Measurements from ENCODE around the gene ZNF423. TPM values are rescaled to one million over a fixed set of nuclear protein-coding genes. Genes with fewer than 3 reads are reported as not detected.
A peak's percentile ranks its signal among the peaks of the same experiment; 100 is the strongest.

The ZNF423 gene
- total and polyA plus RNA-seq, 2 of the 13 experiments (the other 11 are each of a cell fraction or from before 2014, with no cell fraction given): 0.07 to 0.31 TPM

- H3K4me3 ChIP-seq (replicated peaks in 1 of 3; ENCODE audit: insufficient read depth in 1 of 3, low read depth in 2 of 3, low read length in 3 of 3): no peak overlapping the region
- H3K9ac ChIP-seq (ENCODE audit: insufficient read depth, low read depth, low read length): no peak overlapping the region
- H3K36me3 ChIP-seq (replicated peaks in 1 of 2; ENCODE audit: control insufficient read depth in 1 of 2, insufficient read depth in 2 of 2, low read length in 2 of 2): no peaks in the 10 kb centered on the region
- ATAC-seq (peak; percentile 14; the same call in 1 of the 3 replicates), DNase-seq (ENCODE audit: low spot score) (no peak), FAIRE-seq (no peak)
- intact Hi-C loops (cut with micrococcal nuclease; ENCODE audit: unreplicated experiment): no loop called here
- H3K4me1 ChIP-seq (ENCODE audit: insufficient read depth, low read length): no peaks in the 10 kb centered on the region
- in situ Hi-C loops (cut with HindIII; ENCODE audit: extremely low pct_ligation_motif_present, low pct_unique_long_range_greater_than_20kb): no loop called here
- no peak overlapping the region for H3K27ac ChIP-seq (ENCODE audit: extremely low read length, insufficient read depth, low read length)
- H3K27me3 ChIP-seq (ENCODE audit: control insufficient read depth in 1 of 2, insufficient read depth in 2 of 2, low read length in 2 of 2): peaks cover 2 to 23% of the 10 kb centered on the region in 2 experiments; a peak in 3 of 5 replicates
- CTCF ChIA-PET (ENCODE audit: low intra/inter-chr PET ratio, low total read pairs): no interaction called here
- 0% methylated on average over 3 of the region's 10 CpGs for WGBS (ENCODE audit: low lambda C conversion rate)
- peaks cover 9% of the 10 kb centered on the region; the same call in 1 of the 2 replicates for H3K9me3 ChIP-seq (ENCODE audit: low read length)
- H2AFZ ChIP-seq (ENCODE audit: low read length): no peak overlapping the region
- TF ChIP-seq ZNF251 (CRISPR knock-in tag; IDR thresholded peaks at IDR 0.05): no peak
- no peak for TF ChIP-seq ZNF446 (CRISPR knock-in tag; IDR thresholded peaks at IDR 0.05)
- TF ChIP-seq BCL6 (CRISPR knock-in tag; IDR thresholded peaks at IDR 0.05): no peak
- TF ChIP-seq, protein P1, sequence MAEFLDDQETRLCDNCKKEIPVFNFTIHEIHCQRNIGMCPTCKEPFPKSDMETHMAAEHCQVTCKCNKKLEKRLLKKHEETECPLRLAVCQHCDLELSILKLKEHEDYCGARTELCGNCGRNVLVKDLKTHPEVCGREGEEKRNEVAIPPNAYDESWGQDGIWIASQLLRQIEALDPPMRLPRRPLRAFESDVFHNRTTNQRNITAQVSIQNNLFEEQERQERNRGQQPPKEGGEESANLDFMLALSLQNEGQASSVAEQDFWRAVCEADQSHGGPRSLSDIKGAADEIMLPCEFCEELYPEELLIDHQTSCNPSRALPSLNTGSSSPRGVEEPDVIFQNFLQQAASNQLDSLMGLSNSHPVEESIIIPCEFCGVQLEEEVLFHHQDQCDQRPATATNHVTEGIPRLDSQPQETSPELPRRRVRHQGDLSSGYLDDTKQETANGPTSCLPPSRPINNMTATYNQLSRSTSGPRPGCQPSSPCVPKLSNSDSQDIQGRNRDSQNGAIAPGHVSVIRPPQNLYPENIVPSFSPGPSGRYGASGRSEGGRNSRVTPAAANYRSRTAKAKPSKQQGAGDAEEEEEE (CRISPR knock-in tag; IDR thresholded peaks at IDR 0.05; ENCODE audit: borderline replicate concordance): no peak
- no peak for TF ChIP-seq RARA (CRISPR knock-in tag; IDR thresholded peaks at IDR 0.05)
- TF ChIP-seq, protein P2, sequence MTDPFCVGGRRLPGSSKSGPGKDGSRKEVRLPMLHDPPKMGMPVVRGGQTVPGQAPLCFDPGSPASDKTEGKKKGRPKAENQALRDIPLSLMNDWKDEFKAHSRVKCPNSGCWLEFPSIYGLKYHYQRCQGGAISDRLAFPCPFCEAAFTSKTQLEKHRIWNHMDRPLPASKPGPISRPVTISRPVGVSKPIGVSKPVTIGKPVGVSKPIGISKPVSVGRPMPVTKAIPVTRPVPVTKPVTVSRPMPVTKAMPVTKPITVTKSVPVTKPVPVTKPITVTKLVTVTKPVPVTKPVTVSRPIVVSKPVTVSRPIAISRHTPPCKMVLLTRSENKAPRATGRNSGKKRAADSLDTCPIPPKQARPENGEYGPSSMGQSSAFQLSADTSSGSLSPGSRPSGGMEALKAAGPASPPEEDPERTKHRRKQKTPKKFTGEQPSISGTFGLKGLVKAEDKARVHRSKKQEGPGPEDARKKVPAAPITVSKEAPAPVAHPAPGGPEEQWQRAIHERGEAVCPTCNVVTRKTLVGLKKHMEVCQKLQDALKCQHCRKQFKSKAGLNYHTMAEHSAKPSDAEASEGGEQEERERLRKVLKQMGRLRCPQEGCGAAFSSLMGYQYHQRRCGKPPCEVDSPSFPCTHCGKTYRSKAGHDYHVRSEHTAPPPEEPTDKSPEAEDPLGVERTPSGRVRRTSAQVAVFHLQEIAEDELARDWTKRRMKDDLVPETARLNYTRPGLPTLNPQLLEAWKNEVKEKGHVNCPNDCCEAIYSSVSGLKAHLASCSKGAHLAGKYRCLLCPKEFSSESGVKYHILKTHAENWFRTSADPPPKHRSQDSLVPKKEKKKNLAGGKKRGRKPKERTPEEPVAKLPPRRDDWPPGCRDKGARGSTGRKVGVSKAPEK (CRISPR knock-in tag; IDR thresholded peaks at IDR 0.05; ENCODE audit: borderline replicate concordance): no peak
- TF ChIP-seq, protein P3, sequence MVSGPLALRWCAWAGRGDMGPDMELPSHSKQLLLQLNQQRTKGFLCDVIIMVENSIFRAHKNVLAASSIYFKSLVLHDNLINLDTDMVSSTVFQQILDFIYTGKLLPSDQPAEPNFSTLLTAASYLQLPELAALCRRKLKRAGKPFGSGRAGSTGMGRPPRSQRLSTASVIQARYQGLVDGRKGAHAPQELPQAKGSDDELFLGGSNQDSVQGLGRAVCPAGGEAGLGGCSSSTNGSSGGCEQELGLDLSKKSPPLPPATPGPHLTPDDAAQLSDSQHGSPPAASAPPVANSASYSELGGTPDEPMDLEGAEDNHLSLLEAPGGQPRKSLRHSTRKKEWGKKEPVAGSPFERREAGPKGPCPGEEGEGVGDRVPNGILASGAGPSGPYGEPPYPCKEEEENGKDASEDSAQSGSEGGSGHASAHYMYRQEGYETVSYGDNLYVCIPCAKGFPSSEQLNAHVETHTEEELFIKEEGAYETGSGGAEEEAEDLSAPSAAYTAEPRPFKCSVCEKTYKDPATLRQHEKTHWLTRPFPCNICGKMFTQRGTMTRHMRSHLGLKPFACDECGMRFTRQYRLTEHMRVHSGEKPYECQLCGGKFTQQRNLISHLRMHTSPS (CRISPR knock-in tag; IDR thresholded peaks at IDR 0.05; ENCODE audit: low read depth): no peak
- no peak for TF ChIP-seq NR2F1 (CRISPR knock-in tag; IDR thresholded peaks at IDR 0.05)
- no peak overlapping the region for H3K4me2 ChIP-seq (ENCODE audit: low read depth, low read length)
- POLR2A ChIA-PET: no interaction called here
- H3K79me2 ChIP-seq (ENCODE audit: insufficient read depth, low read length): no peaks in the 10 kb centered on the region
- no TSS peak for BruUV-seq (replicated peaks)
- H4K20me1 ChIP-seq (ENCODE audit: insufficient read depth, low read length): no peaks in the 10 kb centered on the region; the same call in 1 of the 2 replicates
Measured at GRCh38 chr16:49684696-49685095, 171.2 kb downstream of the ZNF423 start.

All from HepG2 (cell line).